Measurements from ENCODE around the gene ABCC8.

DNA sequence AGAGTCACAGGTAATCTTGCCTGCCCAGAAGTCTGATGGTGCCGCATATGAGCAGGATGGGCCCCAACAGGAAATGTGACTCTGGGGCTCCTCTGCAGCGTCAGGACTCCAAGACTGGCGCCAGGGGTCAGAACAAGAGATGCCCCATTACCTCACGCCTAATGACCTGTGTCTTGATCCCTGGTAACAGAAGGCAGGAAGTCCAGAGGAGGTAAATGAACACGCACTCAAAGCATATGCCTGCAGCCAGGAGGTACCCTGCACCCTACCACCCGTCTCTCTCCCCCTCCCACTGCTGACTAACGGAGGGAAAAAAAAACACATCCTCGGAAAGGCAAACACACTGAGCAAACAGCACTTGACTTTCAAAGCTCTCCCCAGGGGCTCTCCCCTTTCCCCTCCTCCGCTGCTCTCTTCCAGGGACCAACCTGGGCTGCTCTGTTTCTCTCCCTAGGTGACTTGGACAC is 37.3 kb downstream of the ABCC8 start:
- TF ChIP-seq EZH2phosphoT487 (IDR thresholded peaks at IDR 0.05; ENCODE audit: insufficient read depth, low read depth) (no peak), EZH2 (IDR thresholded peaks at IDR 0.05; ENCODE audit: insufficient read depth, poor library complexity, severe bottlenecking) (no peak)

Data from GM23248 (cell line).